ACC112 (cell line): ENCODE results near the gene B3GNT3.

ENCODE experiments used
- H2AFZ ChIP-seq: fragments of 200-600 bp; sonication (generic); one replicate; pipeline ENCODE4 v1.6.0; 2017; ENCODE audit warnings: antibody characterized with exemption, low read length; ENCODE audit not compliant: unreplicated experiment
- H3K27ac ChIP-seq: fragments of 200-600 bp; sonication (generic); 2 replicates; pipeline ENCODE4 v1.5.1; 2014; ENCODE audit warnings: low read depth, mild to moderate bottlenecking, antibody characterized with exemption, low read length, moderate library complexity
- H3K27me3 ChIP-seq: fragments of 200-600 bp; sonication (generic); 2 replicates; pipeline ENCODE4 v1.6.1; 2014; ENCODE audit warnings: mild to moderate bottlenecking, antibody characterized with exemption, low read length, moderate library complexity, mixed read lengths; ENCODE audit not compliant: insufficient read depth
- H3K36me3 ChIP-seq: fragments of 200-600 bp; sonication (generic); 2 replicates; pipeline ENCODE4 v1.6.1; 2016; ENCODE audit warnings: mild to moderate bottlenecking, antibody characterized with exemption, low read length, moderate library complexity, mixed read lengths; ENCODE audit not compliant: insufficient read depth
- H3K4me1 ChIP-seq: fragments of 200-600 bp; sonication (generic); one replicate; pipeline ENCODE4 v1.6.1; 2016; ENCODE audit warnings: low read length, mixed read lengths; ENCODE audit not compliant: insufficient read depth, unreplicated experiment, control insufficient read depth
- H3K4me3 ChIP-seq: fragments of 200-600 bp; sonication (generic); 2 replicates; pipeline ENCODE4 v1.5.1; 2014; ENCODE audit warnings: mild to moderate bottlenecking, low read depth, low read length
- H3K79me2 ChIP-seq: fragments of 200-600 bp; sonication (generic); one replicate; pipeline ENCODE4 v1.6.0; 2016; ENCODE audit warnings: low read length; ENCODE audit not compliant: control insufficient read depth, unreplicated experiment, insufficient read depth

B3GNT3 gene

DNA sequence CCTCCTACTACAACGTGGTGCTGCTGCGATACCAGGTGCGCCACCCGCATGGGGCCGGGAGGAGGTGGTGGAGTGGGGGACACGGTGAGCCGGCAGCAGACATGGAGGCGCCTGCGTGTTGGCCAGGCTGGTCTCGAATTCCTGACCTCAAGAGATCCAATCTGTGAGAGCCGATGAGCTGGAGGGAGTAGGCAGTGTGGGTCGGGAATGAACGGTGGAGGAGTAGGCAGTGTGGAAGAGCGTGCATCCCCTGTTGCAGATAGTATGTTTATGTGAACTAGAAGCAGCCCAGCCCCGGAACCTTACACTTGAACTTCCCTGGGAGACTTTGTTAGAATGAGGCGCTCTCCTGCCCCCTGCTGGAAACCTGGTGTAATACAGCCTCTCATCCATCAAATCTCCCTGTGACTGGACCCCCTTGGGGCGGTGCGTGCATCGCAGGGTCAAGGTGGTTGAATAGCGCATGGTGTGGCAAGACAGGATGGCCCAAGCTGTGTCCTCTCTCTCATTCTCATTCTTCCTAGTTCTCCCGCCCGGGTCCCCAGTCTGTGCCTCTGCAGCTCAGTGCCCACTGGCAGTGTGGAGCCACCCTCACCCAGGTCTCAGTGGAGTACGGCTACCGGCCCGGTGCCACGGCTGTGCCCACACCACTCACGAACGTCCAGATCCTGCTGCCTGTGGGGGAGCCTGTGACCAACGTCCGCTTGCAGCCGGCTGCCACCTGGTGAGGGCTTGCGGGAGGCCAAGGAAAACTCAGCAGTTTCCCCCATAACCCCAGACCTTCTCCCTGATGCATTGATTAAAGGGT is 10.5 kb upstream of the B3GNT3 start:
- Histone ChIP-seq H3K27ac (no peak overlapping the region), H2AFZ (no peak overlapping the region), H3K36me3 (no peaks in the 10 kb centered on the region), H3K4me1 (no peaks in the 10 kb centered on the region), H3K79me2 (no peaks in the 10 kb centered on the region), H3K4me3 (no peak overlapping the region), H3K27me3 (no peaks in the 10 kb centered on the region)

DNA sequence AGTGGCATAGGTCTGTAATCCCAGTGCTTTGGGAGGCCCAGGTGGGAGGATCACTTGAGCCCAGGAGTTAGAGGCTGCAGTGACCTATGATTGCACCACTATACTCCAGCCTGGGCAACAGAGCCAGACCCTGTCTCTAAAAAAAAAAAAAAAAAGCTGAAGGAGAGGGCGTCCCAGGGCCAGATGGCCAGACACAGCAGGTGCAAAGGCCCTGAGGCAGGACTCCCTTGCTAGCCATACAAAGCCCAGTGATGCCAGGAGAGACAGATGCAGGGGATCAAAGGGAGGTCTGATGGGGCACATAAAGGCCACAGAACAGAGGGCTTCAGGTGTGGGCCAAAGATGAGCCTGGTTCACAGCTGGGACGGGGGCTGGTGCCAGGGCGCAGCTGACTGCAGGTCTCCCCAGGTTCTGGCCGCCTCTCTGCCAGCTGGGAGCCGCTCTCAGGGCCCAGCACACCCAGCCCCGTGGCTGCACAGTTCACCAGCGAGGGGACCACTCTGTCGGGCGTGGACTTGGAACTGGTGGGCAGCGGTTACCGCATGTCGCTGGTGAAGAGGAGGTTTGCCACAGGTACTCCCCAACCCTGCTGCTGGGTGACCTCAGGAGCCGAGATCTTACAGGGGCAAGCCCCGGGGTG is 7.5 kb upstream of the B3GNT3 start:
- Histone ChIP-seq H3K79me2 (no peaks in the 10 kb centered on the region), H2AFZ (no peak overlapping the region), H3K36me3 (no peaks in the 10 kb centered on the region), H3K27ac (no peak overlapping the region), H3K27me3 (no peaks in the 10 kb centered on the region), H3K4me3 (no peak overlapping the region), H3K4me1 (no peaks in the 10 kb centered on the region)

DNA sequence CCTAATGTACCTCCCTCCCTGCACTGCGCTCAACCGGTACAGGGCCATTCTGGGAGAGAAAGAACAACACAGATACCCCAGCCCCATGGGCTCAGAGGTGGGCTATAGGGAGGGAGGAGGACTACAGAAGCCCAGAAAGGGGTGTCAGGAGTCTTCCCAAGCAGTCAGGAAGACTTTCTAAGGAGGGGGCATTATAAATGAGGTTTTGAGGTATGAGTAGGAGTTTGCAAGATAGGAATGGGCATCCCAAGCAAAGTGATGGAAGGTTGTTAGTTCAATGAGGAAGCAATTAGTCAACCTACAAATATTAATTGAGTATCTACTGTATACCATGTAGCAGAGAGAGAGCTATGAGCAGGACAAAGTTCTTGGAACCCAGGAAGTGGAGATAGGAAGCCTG is 6.3 kb upstream of the B3GNT3 start:
- H2AFZ ChIP-seq, result no peak overlapping the region
- H3K79me2 ChIP-seq, result no peaks in the 10 kb centered on the region
- no peak overlapping the region for H3K4me3 ChIP-seq
- H3K36me3 ChIP-seq, result no peaks in the 10 kb centered on the region
- H3K4me1 ChIP-seq, result no peaks in the 10 kb centered on the region
- no peaks in the 10 kb centered on the region for H3K27me3 ChIP-seq
- H3K27ac ChIP-seq, result no peak overlapping the region

DNA sequence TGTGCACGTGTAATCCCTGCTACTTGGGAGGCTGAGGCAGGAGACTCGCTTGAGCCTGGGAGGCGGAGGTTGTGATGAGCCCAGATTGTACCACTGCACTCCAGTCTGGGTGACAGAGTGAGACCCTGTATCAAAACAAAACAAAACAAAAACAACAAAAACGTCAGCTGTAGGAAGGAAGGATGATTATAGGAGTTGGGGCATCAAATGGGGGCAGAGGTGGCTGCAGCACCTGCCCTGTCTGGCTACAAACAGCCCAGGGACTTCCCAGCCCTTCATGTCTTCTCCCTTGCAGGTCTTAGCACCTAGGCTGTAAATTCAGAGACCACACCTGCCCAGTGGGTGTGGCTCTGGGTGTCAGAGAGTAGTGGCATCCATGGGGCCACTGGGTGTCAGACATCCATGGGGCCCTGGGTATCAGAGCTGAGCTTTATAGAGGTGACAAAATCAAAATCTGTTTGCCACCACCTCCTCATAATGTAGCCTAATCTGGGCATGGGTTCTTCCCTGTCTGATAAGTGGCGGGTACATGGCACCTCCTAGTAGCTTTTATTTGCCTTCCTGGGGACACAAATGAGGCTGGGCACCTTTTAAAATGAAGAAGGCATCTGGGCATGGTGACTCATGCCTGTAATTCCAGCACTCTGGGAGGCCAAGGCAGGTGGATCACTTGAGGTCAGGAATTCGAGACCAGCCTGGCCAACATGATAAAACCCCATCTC is 4.7 kb upstream of the B3GNT3 start:
- peaks cover 6% of the 10 kb centered on the region for H3K4me1 ChIP-seq
- H2AFZ ChIP-seq, result no peak overlapping the region
- H3K27me3 ChIP-seq, result peaks cover 7% of the 10 kb centered on the region; the same call in 1 of the 2 replicates
- no peaks in the 10 kb centered on the region for H3K79me2 ChIP-seq
- no peak overlapping the region for H3K4me3 ChIP-seq
- no peaks in the 10 kb centered on the region for H3K36me3 ChIP-seq
- no peak overlapping the region for H3K27ac ChIP-seq

DNA sequence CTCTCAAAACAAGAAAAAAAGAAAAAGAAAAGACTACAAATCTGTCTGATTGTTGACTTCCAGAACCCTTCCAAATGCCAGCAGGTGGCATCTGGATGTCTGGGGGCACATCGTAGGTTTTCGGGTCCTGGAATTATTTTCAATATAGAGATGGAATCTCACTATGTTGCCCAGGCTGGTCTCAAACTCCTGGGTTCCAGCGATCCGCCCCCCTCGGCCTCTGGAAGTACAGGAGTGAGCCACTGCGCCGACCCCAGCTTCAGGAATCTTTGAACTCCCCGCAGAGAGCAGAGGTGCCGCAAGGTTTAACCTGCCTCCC is 567 bp upstream of the B3GNT3 start:
- H3K27me3 ChIP-seq, result peaks cover 10% of the 10 kb centered on the region; the same call in 1 of the 2 replicates
- peak overlapping the region; percentile 64; the same call in 1 of the 2 replicates for H3K4me3 ChIP-seq
- no peak overlapping the region for H3K27ac ChIP-seq
- H2AFZ ChIP-seq, result no peak overlapping the region
- no peaks in the 10 kb centered on the region for H3K36me3 ChIP-seq
- H3K79me2 ChIP-seq, result no peaks in the 10 kb centered on the region
- H3K4me1 ChIP-seq, result peaks cover 12% of the 10 kb centered on the region

DNA sequence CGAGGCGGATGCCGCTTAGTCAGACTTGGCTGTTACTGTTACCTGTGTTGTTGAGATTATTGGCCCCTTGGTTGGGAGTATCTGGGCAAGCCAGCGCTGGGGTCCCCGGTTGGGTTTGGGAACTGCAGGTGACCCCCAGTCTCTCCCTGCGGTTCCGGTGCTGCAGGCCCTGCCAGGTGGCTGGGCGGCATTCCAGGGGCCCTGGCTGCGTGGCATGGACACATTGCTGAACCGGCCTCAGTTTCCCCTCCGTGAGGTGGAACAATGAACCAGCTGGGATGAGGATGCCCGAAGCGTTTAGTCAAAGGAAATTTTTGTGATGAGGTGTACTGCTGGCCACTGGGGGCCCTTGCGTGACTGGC is 538 bp downstream of the B3GNT3 start:
- Histone ChIP-seq H2AFZ (no peak overlapping the region), H3K79me2 (no peaks in the 10 kb centered on the region), H3K36me3 (no peaks in the 10 kb centered on the region), H3K4me1 (peaks cover 12% of the 10 kb centered on the region), H3K27me3 (peaks cover 10% of the 10 kb centered on the region; the same call in 1 of the 2 replicates), H3K27ac (no peak overlapping the region), H3K4me3 (peak overlapping the region; percentile 64; the same call in 1 of the 2 replicates)

DNA sequence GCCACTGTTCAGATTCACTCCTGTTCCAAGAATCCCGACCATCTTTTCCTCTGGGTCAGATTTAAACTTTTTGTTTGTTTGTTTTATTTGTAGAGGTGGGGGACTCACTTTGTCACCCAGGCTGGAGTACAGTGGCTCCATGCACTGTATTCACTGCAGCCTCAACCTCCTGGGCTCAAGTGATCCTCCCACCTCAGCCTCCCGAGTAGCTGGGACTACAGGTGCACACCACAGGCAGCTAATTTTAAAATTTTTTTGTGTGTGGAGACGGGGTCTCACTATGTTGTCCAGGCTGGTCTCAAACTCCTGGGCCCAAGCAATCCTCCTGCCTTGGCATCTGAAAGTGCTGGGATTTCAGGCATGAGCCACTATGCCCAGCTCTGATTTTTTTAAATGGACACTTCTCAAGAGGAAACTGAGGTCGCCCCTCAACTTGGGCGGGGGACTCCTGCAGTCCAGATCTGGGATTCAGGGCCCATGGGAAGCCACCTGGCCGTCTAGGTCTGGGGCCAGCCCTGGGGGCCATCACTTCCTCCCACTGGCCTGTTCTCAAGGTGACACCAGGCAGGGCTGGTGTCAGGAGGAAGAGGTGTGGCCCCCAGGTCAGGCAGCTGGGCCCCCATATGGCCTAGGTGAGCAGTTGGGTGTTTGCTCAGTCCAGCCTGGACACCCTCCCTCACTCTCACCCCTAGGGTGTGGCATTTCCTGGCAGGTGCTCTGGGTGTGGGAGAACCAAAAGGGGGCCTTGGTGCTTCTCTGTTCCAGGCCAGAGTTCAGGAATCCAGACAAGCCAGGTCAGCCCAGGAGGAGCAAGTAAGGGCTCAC is 1.3 kb downstream of the B3GNT3 start:
- no peak overlapping the region for H3K4me3 ChIP-seq
- no peaks in the 10 kb centered on the region for H3K79me2 ChIP-seq
- H3K27me3 ChIP-seq, result peaks cover 10% of the 10 kb centered on the region; the same call in 1 of the 2 replicates
- H3K27ac ChIP-seq, result no peak overlapping the region
- no peaks in the 10 kb centered on the region for H3K36me3 ChIP-seq
- no peak overlapping the region for H2AFZ ChIP-seq
- peaks cover 12% of the 10 kb centered on the region for H3K4me1 ChIP-seq

DNA sequence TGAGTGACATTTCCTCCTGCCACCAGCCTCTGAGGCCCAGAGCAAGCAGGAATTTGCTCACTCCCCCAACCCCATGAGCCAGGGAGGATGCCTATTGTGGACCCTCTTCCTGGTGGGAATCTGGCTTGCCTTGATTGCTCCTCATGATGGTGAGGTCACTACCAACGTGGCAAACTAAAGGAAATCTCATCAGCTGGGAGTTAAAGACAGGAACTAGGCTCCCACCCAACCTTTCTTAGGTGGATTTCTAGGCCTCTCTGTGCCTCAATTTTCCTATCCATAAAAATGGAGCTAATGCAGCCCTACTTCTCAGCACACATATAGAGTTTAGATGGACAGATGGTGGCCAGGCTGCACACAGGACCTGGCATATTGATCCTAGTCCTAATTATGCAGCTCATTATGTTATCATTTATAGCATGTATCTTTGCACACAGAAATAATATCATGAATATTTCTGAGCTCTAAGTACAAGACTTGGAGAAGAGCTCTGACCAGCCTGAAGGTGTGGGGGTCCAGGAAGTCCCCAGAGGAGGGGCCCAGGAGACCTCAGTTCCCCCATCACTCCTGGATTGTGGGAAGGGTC is 2.0 kb downstream of the B3GNT3 start:
- Histone ChIP-seq H3K27me3 (peaks cover 10% of the 10 kb centered on the region; the same call in 1 of the 2 replicates), H3K36me3 (no peaks in the 10 kb centered on the region), H3K4me1 (peaks cover 12% of the 10 kb centered on the region), H2AFZ (no peak overlapping the region), H3K4me3 (no peak overlapping the region), H3K79me2 (no peaks in the 10 kb centered on the region), H3K27ac (no peak overlapping the region)

DNA sequence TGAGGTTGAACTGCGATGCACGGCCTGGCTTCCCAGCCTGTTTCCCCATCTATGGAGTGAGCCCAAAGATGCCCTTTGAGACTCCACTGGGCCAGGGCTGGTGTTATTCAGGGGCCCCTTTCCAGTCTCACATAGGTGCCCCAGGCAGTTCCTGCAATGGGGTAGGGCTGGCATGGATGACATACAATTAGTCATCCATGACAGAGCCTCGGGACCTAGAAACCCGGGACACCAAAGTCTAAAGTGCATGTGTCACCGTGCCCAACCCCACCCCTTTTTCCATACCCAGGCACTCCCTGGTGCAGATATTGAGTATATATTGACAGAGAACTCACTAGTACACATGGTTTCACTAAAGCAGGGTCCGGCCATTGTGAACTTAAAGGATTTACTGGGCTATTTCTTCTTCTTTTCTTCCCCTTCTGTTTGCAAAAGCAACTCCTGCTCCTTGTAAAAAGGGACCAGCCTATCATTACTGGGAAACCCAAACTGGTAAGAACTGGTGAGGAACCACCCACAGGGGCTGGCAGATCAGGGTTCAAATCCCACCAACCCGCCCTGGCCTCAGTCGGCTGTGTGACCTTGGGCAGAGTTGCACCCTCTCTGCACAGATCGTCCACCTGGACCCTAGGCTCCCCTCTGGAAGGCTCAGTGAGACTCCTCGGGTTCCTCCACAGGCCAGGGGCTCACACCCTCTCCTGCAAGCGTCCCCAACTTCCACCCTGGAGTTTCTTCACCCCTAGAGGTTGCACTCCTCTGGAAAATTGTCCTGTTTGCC is 2.7 kb downstream of the B3GNT3 start:
- Histone ChIP-seq H2AFZ (no peak overlapping the region), H3K4me3 (no peak overlapping the region), H3K36me3 (no peaks in the 10 kb centered on the region), H3K4me1 (peaks cover 12% of the 10 kb centered on the region), H3K27me3 (peaks cover 15% of the 10 kb centered on the region), H3K79me2 (no peaks in the 10 kb centered on the region), H3K27ac (no peak overlapping the region)
